Stimulated activated CD4-positive, alpha-beta T cell treated with anti-CD3 and anti-CD28 coated beads, Interleukin-4, amount 100 ng/mL, for 48 hours (primary cell): ENCODE data around the gene CDRT4.
A peak's percentile ranks its signal among the peaks of the same experiment; 100 is the strongest.

Experiments
- DNase-seq, 2 donors: peaks; one replicate each; pipeline ENCODE4 v3.0.0-alpha.2; 2020; ENCODE audit warnings: low read depth in 2 of 2

Gene CDRT4

DNA sequence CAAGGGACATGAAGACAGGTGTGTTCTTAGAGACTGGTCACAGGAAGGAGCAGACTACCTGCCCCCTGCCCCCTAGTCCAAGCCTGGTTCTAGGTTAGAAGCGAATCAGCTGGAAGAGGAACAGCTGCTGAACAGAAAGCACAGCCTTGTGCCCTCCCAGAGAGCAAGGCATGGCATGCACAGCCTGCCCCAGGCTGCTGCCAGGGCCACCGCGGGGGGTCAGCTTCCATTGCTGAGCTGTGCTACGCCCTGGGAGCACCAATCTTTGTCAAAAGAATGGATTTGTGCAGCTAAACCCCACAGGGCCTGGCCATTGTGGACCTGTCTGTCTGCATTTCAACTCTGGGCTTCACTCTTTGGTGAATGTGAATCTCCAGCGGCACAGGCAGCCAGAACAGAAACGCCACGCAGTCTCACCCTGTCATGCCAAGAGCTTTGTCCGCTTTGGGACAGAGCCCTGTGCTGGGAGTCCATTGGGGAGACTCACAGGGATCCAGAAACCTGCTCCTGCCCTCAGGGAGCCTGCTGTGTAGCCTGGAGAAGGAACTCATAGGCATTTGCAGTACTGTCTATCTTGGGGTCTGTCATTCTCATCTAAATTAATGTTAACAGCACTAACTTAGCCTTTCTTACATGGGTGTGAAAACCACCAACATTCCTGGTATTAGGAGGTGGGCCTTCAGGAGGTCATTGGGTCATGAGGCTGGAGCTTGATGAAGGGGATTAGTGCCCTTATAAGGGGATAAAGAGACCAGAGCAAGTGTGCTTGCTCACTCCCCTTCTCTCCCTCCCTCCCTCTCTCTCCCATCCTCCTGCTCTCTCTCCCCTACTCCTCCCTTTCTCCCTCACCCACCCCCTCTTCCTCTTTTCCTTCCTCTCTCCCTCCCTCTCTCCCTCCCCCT, 25.6 kb upstream of the CDRT4 start:
- no peak for DNase-seq

DNA sequence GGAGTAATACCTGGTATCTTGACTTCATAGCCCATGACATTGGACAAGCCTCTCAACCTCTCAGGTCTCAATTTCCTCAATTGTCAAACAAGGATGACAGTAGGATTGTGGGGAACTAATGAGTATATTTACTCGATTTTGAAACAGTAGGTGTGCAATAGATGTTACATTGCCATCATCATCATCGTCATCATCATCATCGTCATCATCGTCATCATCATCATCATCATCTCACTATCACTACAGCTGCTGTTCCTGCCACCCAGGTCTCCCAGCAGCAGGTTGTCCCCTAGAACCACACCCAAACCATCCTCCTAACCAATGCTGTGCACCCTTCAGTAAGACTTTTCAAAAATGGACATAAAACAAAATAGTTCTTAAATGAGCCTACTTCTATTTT, 24.8 kb upstream of the CDRT4 start:
- no peak for DNase-seq

DNA sequence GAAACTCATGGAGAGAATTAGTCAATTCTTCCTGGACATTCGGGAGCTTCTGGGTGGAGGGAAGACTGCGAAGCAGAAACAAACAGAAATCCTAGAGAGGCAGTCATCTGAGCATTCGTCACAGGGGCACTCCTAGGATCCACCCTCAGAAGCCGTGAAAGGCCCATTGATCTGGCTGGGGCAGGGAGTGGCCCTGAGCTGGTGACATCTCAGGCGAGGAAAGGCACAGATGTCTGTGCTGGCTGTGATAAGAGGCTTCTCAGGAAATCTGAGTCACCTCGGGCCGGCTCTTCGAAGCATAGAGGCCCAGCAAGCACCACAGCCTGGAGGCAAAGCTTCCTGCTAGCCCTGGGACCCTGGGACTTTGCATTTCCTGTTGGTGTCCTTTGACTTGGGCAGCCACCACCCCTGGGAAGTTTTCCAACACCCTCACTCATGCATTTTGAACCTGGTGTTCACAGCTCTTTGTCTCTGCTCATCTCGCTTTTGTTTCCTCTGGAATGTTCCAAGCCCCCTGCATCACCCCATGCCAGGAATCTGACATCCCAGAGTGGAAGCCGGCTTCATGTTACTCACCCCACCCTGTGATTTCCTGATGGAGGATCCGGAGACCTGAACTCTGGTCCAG, 23.3 kb upstream of the CDRT4 start:
- DNase-seq, result peak in 1 of 2 donors; percentile 30

DNA sequence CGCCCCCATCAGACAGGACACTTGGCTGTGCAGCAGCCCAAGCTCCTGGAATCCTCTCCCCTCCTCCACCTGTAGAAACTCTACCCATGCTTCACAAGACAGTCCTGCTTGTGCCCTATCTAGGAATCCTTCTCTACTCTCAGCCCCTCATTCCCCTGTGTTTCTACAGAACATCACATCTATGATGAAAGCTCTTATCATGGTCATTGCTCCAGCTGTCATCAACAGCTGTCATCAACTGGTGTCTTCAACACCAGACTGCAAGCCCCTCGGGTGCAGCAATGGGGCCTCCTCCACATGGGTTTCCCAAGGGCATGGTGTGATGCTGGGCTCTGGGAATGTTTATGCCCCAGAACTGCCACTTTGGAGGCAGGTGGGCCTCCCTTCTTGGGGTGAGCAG, 21.1 kb upstream of the CDRT4 start:
- DNase-seq, result no peak

DNA sequence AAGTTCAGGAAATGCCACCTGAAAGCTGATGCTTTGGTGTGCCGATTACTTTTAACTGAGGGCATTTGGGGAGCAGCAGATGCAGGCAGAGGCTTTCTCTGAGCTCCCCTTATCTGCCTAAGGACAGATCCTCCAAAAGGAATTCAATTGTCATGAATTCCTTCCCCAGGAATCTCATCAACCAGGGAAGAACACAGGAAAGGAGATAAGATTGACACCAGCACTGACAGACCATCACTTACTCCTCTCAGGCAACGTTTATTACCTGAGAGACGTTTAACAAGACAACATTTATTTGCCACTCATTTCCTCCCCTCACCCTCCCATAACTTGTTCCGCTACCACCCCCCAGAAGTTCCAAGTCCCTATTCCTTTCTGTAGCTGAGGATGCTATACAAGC, 17.6 kb upstream of the CDRT4 start:
- DNase-seq, result no peak

DNA sequence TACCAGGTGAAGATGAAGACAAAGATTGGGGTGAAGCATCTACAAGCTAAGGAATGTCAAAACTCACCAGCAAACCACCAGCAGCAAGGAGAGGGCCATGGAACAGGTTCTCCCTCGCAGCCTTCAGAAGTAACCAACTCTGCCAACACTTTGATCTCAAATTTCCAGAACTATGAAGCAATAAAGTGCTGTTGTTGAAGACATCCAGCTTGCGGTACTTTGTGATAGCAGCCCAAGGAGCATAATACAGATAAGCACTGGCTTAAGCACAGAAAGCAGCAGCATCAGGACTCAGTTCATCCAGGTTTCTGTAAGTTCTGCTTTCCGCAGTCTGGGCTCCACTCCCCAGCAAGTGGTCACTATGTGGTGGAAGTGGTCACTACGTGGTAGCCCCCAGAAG, 16.0 kb upstream of the CDRT4 start:
- DNase-seq, result no peak

DNA sequence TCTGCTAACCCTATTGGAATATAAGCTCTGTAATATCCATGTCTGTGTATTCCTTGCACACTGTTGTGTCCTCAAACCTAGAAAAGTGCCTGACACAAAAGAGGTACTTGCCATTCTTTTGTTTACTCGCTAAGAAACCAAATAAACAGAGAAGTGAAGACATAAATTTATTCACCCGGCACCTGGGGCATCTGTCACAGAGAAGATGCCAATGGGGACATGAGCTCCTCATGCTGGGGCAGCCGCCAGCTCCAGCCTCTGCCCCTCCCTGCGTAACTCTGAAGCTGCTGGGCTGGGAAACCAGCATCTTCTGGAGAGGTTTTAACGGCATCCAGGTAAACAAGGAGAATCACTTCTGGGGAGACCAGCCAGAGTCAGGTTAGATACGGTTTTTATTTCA, 15.1 kb upstream of the CDRT4 start:
- no peak for DNase-seq

DNA sequence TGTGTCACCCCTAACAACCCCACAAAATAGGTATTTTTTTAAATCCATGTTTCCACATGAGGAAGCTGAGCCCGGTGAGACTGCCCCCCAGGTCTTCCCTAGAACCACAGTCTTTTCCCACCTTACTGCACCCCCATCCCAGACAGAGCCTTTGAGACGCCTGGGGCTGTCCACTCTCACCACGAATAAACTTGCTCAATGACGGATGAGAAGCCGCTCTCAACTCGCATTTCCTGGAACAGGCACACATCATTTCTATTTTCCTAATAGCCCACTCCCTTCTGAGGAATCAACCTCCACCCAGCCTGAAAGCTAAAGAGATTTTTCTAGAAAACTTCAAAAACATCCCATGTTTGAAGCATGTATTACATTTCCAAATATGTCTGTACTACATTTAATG, 14.1 kb upstream of the CDRT4 start:
- no peak for DNase-seq

DNA sequence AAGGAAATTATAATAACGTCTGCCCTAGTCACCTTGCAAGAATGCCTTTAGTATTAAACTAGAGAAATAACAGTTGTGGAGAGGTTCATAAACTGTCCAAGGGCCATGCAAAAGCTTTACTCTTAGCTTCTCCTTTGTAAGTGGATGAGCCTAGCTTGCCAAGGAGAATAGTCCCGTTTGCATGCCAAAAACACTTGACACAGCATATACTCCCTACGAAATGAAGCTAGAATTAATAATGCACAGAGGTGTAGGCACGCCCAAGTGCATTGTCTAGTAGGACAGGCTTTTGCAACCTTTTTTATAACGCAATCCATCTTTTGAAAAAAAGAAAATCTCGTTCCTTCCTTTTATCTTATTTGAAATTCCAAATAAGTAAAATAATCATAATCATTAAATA, 12.8 kb upstream of the CDRT4 start:
- no peak for DNase-seq

DNA sequence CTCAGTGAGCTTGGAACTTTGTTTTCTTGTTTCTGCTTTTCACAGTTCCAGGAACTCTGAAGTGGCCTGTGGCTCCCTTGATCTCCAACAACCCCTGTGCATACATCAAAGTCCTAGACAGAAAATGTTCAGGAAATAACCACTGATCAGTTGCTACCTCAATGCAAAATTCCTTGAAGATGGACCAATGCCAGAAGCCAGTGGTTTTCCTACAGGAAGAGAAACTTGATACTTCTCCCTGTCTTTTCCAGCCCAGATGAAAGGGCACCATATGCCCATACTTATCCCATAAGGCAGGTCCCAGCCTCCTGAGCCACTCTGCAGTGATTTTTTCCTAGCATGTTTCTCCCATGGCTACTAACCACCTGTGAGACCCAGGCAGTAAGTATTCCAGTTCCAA, 12.3 kb upstream of the CDRT4 start:
- no peak for DNase-seq

DNA sequence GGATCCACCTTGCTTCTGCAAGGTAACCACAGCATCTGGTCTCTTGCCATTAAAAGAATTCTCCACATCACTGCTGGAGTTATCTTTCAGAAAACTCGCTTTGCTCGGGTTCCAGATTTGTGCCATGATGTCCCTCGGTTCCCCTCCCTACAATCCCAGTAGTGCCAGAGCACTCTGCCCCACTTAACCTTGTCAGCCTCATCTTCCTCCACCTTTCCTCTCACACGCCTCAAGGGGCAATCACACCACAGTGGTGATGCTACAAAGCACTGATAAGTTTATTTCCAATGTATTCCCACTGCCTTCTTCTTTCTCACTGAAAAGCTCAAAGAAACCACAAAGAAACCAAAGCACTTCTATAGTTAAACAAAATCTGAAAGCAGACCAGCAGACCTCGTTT, 11.4 kb upstream of the CDRT4 start:
- no peak for DNase-seq

DNA sequence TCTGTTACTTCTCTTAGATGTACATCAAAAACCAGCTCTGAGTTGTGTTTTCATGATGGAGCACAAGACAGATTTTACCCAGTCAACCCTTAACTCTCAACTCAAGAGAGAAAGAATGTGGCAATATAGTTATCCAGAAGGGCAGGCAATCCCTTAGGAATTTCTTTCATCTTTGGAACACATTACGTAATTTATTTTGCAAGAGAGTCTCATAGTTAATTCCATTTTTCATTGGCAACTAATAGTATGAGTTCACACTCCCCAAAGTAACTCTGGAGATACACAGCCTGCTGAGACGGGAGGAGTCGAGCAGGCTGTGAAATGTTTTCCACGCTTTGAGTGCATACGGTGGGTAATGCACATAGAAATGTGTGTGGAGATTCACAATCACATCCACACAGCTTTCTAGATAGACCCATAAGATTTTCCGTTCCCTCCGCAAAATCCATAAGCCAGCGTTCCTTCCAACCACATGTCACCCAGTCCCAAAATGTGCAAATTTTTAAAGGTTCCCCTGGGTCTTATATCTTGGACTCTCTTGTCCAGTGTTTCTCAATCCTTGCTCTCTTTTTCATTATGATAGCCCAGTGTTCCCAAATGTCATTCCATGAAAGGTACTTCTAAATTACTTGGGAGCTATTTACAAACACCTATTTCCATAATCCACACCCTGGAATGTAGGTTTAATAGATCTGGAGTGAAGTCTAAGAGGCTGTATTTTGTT, 8.4 kb upstream of the CDRT4 start:
- DNase-seq, result no peak

DNA sequence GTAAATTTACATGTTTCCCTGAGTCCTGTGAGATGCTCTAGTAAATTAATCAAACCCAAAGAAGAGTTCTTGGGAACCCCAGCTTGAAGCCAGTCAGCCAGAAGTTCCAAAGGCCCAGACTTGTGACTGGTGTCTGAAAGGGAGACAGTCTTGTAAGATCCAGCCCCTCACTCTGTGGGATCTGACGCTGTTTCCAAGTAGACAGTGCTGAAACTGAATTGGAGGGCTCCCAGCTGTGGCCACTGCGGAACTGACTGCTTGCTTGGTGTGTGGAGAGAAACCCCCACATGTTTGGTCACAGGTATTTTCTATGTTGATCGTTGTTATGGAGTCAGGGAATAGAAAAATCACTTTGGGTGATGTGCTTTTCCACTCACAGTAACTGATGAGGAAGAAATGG, 5.5 kb upstream of the CDRT4 start:
- no peak for DNase-seq

DNA sequence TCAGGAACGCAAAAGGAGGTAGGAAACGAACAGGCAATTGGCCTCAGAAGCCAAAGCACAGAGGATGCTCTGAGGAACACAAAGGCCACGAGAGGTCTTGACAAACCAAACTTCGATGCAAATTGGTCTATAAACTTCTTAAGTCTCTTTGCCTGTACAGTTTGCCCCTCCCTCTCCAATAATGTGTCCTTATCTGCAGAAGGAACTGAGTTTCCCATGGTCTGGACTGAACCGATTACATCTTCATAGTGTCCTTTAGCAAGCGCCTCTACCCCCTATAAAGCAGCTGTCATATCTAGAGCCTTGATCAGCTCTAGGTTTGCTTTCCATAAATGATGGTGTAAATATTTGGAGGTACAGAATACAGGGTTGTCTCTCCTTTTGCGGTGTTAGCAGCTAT, 3.1 kb upstream of the CDRT4 start:
- DNase-seq, result no peak

DNA sequence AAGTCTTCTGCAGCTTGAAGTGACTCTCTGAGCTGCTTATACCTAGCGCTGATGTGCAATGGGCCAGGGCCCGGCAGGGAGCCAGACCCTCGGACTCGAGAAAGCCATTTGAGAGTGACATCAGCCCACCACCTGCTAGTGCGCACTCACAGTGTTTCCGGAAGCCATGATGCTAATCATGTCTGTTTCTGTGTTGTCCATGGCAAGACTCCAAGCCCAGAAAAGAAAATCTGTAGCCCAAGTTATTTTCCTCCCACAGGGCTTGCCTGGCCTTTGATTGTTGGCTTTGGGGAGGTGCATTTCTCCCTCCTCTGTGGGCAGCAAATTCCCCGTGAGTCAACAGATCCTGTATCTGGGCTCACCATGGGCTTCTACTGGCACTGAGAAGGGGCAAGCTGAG, 1.8 kb upstream of the CDRT4 start:
- DNase-seq, result no peak

DNA sequence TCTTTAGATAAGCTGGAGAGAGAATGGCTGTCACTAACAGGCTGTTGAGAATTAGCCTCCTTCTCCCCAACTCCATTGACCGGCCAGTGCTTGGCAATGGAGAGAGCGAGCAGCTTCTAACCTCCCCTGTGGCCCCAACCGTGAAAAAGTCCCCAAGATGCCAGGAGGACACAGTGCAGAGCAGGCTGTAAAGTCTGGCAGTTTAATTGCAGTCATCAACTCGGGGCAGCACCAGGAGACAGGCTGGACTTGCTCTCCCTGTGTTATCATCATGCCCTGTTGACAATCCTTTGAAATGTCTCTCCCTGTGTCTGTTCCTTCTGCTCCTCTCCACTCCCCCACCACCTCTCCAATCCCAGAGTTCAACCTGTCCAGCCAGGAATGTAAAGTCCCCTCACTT, 705 bp upstream of the CDRT4 start:
- no peak for DNase-seq

DNA sequence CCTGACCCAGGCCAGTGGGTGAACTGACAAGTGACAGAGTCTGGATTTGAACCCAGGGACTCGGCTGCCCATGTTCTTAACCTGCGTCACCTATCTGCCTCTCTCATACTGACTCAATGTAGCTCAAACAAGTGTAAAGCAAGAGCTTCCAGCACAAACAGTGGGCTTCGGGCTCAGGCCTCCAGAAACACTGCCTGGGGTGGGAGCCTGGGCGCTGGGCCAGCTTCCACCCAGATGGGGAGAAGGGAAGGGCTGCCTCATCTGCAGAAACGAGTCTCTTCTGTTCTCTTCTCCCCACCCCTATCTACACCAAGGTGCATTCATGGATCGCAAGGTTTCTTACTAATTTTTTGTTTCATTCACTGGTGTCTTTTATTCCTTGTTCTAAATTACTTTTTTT, 1.3 kb downstream of the CDRT4 start:
- no peak for DNase-seq

DNA sequence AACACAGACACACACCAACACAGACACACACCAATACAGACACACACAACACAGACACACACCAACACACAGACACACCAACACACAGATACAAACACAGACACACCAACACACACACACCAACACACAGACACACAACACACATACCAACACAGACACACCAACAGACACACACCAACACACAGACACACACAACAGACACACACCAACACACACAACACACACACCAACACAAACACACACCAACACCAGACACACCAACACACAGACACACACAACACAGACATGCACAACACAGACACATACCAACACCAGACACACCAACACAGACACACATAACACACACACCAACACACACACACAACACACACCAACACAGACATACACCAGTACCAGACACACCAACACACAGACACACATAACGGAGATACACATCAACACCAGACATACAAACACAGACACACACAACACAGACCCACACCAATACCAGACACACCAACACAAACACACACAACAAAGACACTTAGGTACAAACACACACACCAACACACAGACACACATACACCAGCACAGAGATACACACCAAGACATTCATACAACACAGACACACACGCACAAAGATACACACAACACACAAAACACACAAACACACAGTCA, 2.2 kb downstream of the CDRT4 start:
- no peak for DNase-seq

DNA sequence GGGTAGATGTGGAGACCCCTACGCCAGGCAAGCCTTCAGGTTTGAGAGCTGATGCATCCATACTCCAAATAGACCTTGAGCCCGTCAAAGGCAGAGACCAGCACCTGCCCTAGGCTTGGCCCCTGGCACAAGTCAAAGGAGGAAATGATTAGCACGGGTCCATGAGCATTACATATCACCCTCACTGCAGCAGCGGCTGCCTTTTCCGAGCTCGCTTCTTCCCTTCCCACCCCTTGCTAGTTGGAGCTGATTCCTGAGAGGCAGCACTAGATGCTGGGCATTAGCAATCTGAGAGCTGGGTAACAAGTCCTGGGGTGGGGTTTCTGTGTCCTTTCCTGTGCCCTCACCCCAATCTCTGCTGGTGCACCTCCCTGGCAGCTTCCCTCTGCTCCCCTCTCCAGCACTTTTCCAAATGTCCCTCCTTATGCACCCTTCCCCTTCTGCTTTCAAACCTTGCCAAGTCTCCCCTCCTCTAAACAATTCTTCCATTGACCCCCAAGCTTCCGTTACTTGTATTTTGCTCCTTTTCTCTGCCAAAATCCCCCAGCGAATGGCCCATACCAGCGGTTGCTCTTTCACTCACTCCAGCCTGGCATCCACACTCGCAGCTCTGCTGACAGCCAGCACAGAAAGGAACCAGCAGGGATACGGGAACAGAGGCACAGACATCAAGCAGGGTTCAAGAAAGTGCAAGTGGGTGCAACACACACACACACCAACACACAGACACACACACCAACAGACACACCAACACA, 3.0 kb downstream of the CDRT4 start:
- DNase-seq, result no peak

DNA sequence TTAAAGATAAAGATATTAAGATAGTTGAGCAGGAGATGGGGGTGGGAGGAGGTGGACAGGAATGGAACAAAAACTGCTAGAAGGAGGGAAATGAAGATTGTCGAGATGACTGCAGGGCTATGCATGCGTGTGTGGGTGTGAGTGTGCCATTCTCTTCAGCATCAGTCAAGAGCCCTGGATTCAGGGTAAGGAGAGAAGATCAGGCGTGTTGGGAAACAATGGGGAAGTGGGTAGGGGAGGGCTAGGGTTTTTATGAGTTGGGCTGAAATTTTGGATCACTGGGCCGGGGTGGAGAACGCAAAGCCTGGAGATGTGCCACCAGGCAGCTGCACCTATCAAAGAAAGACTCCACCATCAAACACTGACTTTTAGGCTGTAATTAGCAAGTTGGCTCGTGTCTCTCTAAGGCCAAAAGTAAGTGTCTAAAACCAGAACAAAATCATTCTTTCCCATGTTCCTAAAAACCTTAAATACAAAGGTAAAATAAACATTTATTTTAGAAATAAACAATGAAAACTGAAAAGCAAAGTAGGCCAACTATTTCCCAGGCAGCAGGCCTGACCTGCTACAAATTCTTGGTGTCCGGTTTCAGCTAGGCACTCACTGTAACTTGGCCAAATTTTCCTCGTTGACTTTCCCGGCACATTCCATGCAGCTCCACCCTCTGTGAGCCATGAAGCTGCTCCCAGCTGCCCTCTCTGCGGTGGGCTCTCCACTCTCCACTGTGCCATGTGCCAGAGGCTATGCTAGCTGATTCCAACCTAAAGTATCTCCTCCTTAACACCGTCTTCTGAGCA, 4.2 kb downstream of the CDRT4 start:
- no peak for DNase-seq

DNA sequence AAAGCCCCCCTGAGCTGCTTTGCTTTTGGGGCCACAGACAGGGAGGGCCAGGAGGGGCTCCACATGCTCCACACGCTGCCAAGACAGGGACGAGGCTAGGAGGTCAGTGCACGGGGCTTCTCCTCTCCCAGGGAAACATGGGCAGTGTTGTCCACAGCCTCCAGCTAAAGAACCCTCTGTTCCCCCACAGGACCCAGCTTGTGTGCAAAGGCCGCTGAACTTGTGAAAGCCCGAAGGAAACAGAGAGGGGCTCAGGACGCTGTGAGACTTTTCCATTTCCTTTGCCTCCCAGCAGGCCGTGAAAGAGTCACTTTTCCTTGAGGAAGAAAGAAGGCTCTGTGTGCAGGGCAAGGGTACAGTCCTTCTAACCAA, 9.7 kb downstream of the CDRT4 start:
- DNase-seq, result no peak
